ENCODE data around the gene JAZF1. TPM values are rescaled to one million over a fixed set of nuclear protein-coding genes. Genes with fewer than 3 reads are reported as not detected.

The JAZF1 gene
- total RNA-seq, 1 experiment from 2014 or later = 0.95 TPM

GRCh38 chr7:28044825-28045224, 135.8 kb downstream of the JAZF1 start:
- Histone ChIP-seq H3K9me3 (peaks cover 7% of the 10 kb centered on the region; the same call in 1 of the 2 replicates), H3K27me3 (replicated peaks; ENCODE audit: control insufficient read depth, insufficient read depth, low read length) (no peaks in the 10 kb centered on the region), H3K4me3 (ENCODE audit: low read depth, low read length) (no peak overlapping the region), H3K36me3 (ENCODE audit: control insufficient read depth, insufficient read depth, low read length) (no peaks in the 10 kb centered on the region), H3K4me1 (peaks cover 11% of the 10 kb centered on the region)
- no peaks in the 10 kb centered on the region for H3K36me3 Mint-ChIP-seq (ENCODE audit: insufficient read depth, unreplicated experiment)
- ChIA-PET POLR2A (no interaction called here), CTCF (no interaction called here)
- DNase-seq = no peak
- peaks cover 11% of the 10 kb centered on the region for H3K9me3 Mint-ChIP-seq (ENCODE audit: unreplicated experiment)
- BruUV-seq (replicated peaks) = no TSS peak
- no peak overlapping the region for H3K4me3 Mint-ChIP-seq (ENCODE audit: unreplicated experiment)
- no peak overlapping the region for H3K27ac Mint-ChIP-seq (ENCODE audit: unreplicated experiment)
- H3K4me1 Mint-ChIP-seq (ENCODE audit: low read depth, unreplicated experiment) = peaks cover 19% of the 10 kb centered on the region
- no peak for TF ChIP-seq CTCF (IDR thresholded peaks at IDR 0.05; ENCODE audit: insufficient read depth in 1 of 2, low read depth in 1 of 2, low read length in 1 of 2, severe bottlenecking in 1 of 2, unreplicated experiment in 1 of 2)
- no peaks in the 10 kb centered on the region for H3K27me3 Mint-ChIP-seq (ENCODE audit: insufficient read depth, unreplicated experiment)
- intact Hi-C loops (cut with micrococcal nuclease; ENCODE audit: unreplicated experiment) = no loop called here

- intact Hi-C loops (cut with micrococcal nuclease; ENCODE audit: unreplicated experiment) = no loop called here
- no TSS peak for BruUV-seq (replicated peaks)
- Histone ChIP-seq H3K4me3 (ENCODE audit: low read depth, low read length) (no peak overlapping the region), H3K4me1 (peaks cover 26% of the 10 kb centered on the region), H3K27me3 (replicated peaks; ENCODE audit: control insufficient read depth, insufficient read depth, low read length) (no peaks in the 10 kb centered on the region), H3K9me3 (no peaks in the 10 kb centered on the region), H3K36me3 (ENCODE audit: control insufficient read depth, insufficient read depth, low read length) (no peaks in the 10 kb centered on the region)
- H3K4me1 Mint-ChIP-seq (ENCODE audit: low read depth, unreplicated experiment) = peaks cover 25% of the 10 kb centered on the region
- TF ChIP-seq CTCF (IDR thresholded peaks at IDR 0.05; ENCODE audit: insufficient read depth in 1 of 2, low read depth in 1 of 2, low read length in 1 of 2, severe bottlenecking in 1 of 2, unreplicated experiment in 1 of 2) = no peak
- ChIA-PET CTCF (no interaction called here), POLR2A (no interaction called here)
- H3K9me3 Mint-ChIP-seq (ENCODE audit: unreplicated experiment) = peaks cover 11% of the 10 kb centered on the region
- H3K27ac Mint-ChIP-seq (ENCODE audit: unreplicated experiment) = no peak overlapping the region
- H3K36me3 Mint-ChIP-seq (ENCODE audit: insufficient read depth, unreplicated experiment) = no peaks in the 10 kb centered on the region
- DNase-seq = no peak
- H3K4me3 Mint-ChIP-seq (ENCODE audit: unreplicated experiment) = no peak overlapping the region
- no peaks in the 10 kb centered on the region for H3K27me3 Mint-ChIP-seq (ENCODE audit: insufficient read depth, unreplicated experiment)
These were observed 137.9 kb downstream of the JAZF1 start for GRCh38 chr7:28042721-28043120.

- peaks cover 11% of the 10 kb centered on the region for H3K9me3 Mint-ChIP-seq (ENCODE audit: unreplicated experiment)
- H3K27me3 ChIP-seq (replicated peaks; ENCODE audit: control insufficient read depth, insufficient read depth, low read length) = no peaks in the 10 kb centered on the region
- no peak for TF ChIP-seq CTCF (IDR thresholded peaks at IDR 0.05; ENCODE audit: insufficient read depth in 1 of 2, low read depth in 1 of 2, low read length in 1 of 2, severe bottlenecking in 1 of 2, unreplicated experiment in 1 of 2)
- H3K4me3 ChIP-seq (ENCODE audit: low read depth, low read length) = no peak overlapping the region
- peak in 1 of 2 experiments; percentile 12 for DNase-seq
- peaks cover 36% of the 10 kb centered on the region for H3K4me1 ChIP-seq
- no peaks in the 10 kb centered on the region for H3K27me3 Mint-ChIP-seq (ENCODE audit: insufficient read depth, unreplicated experiment)
- BruUV-seq (replicated peaks) = no TSS peak
- H3K36me3 Mint-ChIP-seq (ENCODE audit: insufficient read depth, unreplicated experiment) = no peaks in the 10 kb centered on the region
- CTCF ChIA-PET = interaction anchor here (0.9 kb wide), 1 partner anchor 20 kb away, joined by 3 read pairs; no protein-coding TSS in a partner anchor
- H3K27ac Mint-ChIP-seq (ENCODE audit: unreplicated experiment) = no peak overlapping the region
- no peak overlapping the region for H3K4me3 Mint-ChIP-seq (ENCODE audit: unreplicated experiment)
- peaks cover 25% of the 10 kb centered on the region for H3K4me1 Mint-ChIP-seq (ENCODE audit: low read depth, unreplicated experiment)
- intact Hi-C loops (cut with micrococcal nuclease; ENCODE audit: unreplicated experiment) = no loop called here
- no peaks in the 10 kb centered on the region for H3K9me3 ChIP-seq
- H3K36me3 ChIP-seq (ENCODE audit: control insufficient read depth, insufficient read depth, low read length) = no peaks in the 10 kb centered on the region
- POLR2A ChIA-PET = no interaction called here
These were observed 138.9 kb downstream of the JAZF1 start for GRCh38 chr7:28041508-28042314.
